ENCODE data around the gene GPR42. TPM values are rescaled to one million over a fixed set of nuclear protein-coding genes. Genes with fewer than 3 reads are reported as not detected.
"Not testable (repeated sequence)": the region's sequence is repeated elsewhere in the genome, so short reads cannot be mapped to it uniquely, and the experiment has no call there.

The GPR42 gene
- total and polyA plus RNA-seq, 2 experiments from 2014 or later: not detected

- Histone ChIP-seq H3K4me2 (no peak within 1 kb of the TSS), H3K9me3 (ENCODE audit: low read depth) (no peaks in the 10 kb centered on the region), H3K9me2 (replicated peaks; ENCODE audit: insufficient read depth) (no peaks in the 10 kb centered on the region), H3K79me2 (no peaks in the 10 kb centered on the region), H4K20me1 (ENCODE audit: insufficient read depth, poor library complexity, severe bottlenecking) (no peaks in the 10 kb centered on the region), H3K27me3 (no peaks in the 10 kb centered on the region), H3K27ac (no peak within 1 kb of the TSS), H3K4me1 (ENCODE audit: insufficient read depth) (peaks cover 5% of the 10 kb centered on the region), H3K36me3 (replicated peaks; ENCODE audit: insufficient read depth, low read depth) (no peaks in the 10 kb centered on the region), H3K4me3 (no peak within 1 kb of the TSS), H2AFZ (no peak within 1 kb of the TSS)
- TF ChIP-seq CTCF (IDR thresholded peaks at IDR 0.05; ENCODE audit: poor library complexity) (no peak), EZH2phosphoT487 (IDR thresholded peaks at IDR 0.05; ENCODE audit: low read depth, severe bottlenecking, unreplicated experiment) (no peak), EZH2 (IDR thresholded peaks at IDR 0.05; ENCODE audit: borderline replicate concordance) (no peak)
- no peak for DNase-seq (ENCODE audit: low spot score)
- 73% methylated on average over 18 of the region's 18 CpGs for whole genome bisulfite sequencing (ENCODE audit: low lambda C conversion rate, missing lambda C conversion rate)
Observed at GRCh38 chr19:35357867-35358573, 12.8 kb upstream of the GPR42 start, which contains the start of gene FFAR3. TSS of gene FFAR3 (plus strand) at chr19:35358460. CDS start at chr19:35358891, 431 bp downstream.

- H3K4me1 ChIP-seq (ENCODE audit: insufficient read depth); H3K27me3 ChIP-seq; H2AFZ ChIP-seq; H3K27ac ChIP-seq; H3K79me2 ChIP-seq; H3K9me2 ChIP-seq (replicated peaks; ENCODE audit: insufficient read depth); DNase-seq (ENCODE audit: low spot score); H3K4me3 ChIP-seq; H3K9me3 ChIP-seq (ENCODE audit: low read depth); H3K36me3 ChIP-seq (replicated peaks; ENCODE audit: insufficient read depth, low read depth); H4K20me1 ChIP-seq (ENCODE audit: insufficient read depth, poor library complexity, severe bottlenecking); H3K4me2 ChIP-seq: not testable (repeated sequence)
- WGBS (ENCODE audit: low lambda C conversion rate, missing lambda C conversion rate): 94% methylated on average over 11 of the region's 16 CpGs
Observed at GRCh38 chr19:35358834-35359233, 12.0 kb upstream of the GPR42 start.

DNA sequence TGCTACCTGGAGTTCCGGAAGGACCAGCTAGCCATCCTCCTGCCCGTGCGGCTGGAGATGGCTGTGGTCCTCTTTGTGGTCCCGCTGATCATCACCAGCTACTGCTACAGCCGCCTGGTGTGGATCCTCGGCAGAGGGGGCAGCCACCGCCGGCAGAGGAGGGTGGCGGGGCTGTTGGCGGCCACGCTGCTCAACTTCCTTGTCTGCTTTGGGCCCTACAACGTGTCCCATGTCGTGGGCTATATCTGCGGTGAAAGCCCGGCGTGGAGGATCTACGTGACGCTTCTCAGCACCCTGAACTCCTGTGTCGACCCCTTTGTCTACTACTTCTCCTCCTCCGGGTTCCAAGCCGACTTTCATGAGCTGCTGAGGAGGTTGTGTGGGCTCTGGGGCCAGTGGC lies 11.5 kb upstream of the GPR42 start:
- H3K27ac ChIP-seq; H2AFZ ChIP-seq; H3K4me2 ChIP-seq; H3K4me3 ChIP-seq; H3K9me3 ChIP-seq (ENCODE audit: low read depth); H3K36me3 ChIP-seq (replicated peaks; ENCODE audit: insufficient read depth, low read depth); H3K79me2 ChIP-seq; H4K20me1 ChIP-seq (ENCODE audit: insufficient read depth, poor library complexity, severe bottlenecking); DNase-seq (ENCODE audit: low spot score); H3K9me2 ChIP-seq (replicated peaks; ENCODE audit: insufficient read depth); H3K27me3 ChIP-seq; H3K4me1 ChIP-seq (ENCODE audit: insufficient read depth): not testable (repeated sequence)
- WGBS (ENCODE audit: low lambda C conversion rate, missing lambda C conversion rate): 96% methylated on average over 20 of the region's 21 CpGs

- not testable (repeated sequence) for H3K9me3 ChIP-seq (ENCODE audit: low read depth); H3K27me3 ChIP-seq; H3K36me3 ChIP-seq (replicated peaks; ENCODE audit: insufficient read depth, low read depth); H3K9me2 ChIP-seq (replicated peaks; ENCODE audit: insufficient read depth); H2AFZ ChIP-seq; H3K27ac ChIP-seq; H3K4me2 ChIP-seq; H3K4me1 ChIP-seq (ENCODE audit: insufficient read depth); H3K79me2 ChIP-seq; DNase-seq (ENCODE audit: low spot score); H3K4me3 ChIP-seq; H4K20me1 ChIP-seq (ENCODE audit: insufficient read depth, poor library complexity, severe bottlenecking)
- 66% methylated on average over 2 of the region's 5 CpGs for WGBS (ENCODE audit: low lambda C conversion rate, missing lambda C conversion rate)
Observed at GRCh38 chr19:35360081-35360480, 10.8 kb upstream of the GPR42 start.

GRCh38 chr19:35360880-35361420 lies 9.9 kb upstream of the GPR42 start:
- Histone ChIP-seq H3K36me3 (replicated peaks; ENCODE audit: insufficient read depth, low read depth) (no peaks in the 10 kb centered on the region), H3K4me1 (ENCODE audit: insufficient read depth) (peaks cover 5% of the 10 kb centered on the region), H4K20me1 (ENCODE audit: insufficient read depth, poor library complexity, severe bottlenecking) (no peaks in the 10 kb centered on the region), H3K4me2 (no peak overlapping the region), H3K79me2 (no peaks in the 10 kb centered on the region), H3K9me2 (replicated peaks; ENCODE audit: insufficient read depth) (no peaks in the 10 kb centered on the region), H3K4me3 (no peak overlapping the region), H3K27me3 (no peaks in the 10 kb centered on the region), H3K27ac (no peak overlapping the region), H3K9me3 (ENCODE audit: low read depth) (no peaks in the 10 kb centered on the region), H2AFZ (no peak overlapping the region)
- no peak for DNase-seq (ENCODE audit: low spot score)
- no peak for TF ChIP-seq EZH2 (IDR thresholded peaks at IDR 0.05; ENCODE audit: borderline replicate concordance)
- TF ChIP-seq EZH2phosphoT487 (IDR thresholded peaks at IDR 0.05; ENCODE audit: low read depth, severe bottlenecking, unreplicated experiment): no peak
- TF ChIP-seq CTCF (IDR thresholded peaks at IDR 0.05; ENCODE audit: poor library complexity): no peak
- 51% methylated on average over 5 of the region's 5 CpGs for WGBS (ENCODE audit: low lambda C conversion rate, missing lambda C conversion rate)

Data from hepatocyte (in vitro differentiated cells).